HG03565 (cell line): Measurements from ENCODE around the gene DNLZ.

ENCODE experiments used
- ATAC-seq: cut with Tn5 transposase; IDR thresholded peaks from one replicate; pipeline ENCODE4 v1.9.1; 2021; ENCODE audit warnings: mild to moderate bottlenecking, moderate library complexity; ENCODE audit not compliant: unreplicated experiment

DNLZ gene

DNA sequence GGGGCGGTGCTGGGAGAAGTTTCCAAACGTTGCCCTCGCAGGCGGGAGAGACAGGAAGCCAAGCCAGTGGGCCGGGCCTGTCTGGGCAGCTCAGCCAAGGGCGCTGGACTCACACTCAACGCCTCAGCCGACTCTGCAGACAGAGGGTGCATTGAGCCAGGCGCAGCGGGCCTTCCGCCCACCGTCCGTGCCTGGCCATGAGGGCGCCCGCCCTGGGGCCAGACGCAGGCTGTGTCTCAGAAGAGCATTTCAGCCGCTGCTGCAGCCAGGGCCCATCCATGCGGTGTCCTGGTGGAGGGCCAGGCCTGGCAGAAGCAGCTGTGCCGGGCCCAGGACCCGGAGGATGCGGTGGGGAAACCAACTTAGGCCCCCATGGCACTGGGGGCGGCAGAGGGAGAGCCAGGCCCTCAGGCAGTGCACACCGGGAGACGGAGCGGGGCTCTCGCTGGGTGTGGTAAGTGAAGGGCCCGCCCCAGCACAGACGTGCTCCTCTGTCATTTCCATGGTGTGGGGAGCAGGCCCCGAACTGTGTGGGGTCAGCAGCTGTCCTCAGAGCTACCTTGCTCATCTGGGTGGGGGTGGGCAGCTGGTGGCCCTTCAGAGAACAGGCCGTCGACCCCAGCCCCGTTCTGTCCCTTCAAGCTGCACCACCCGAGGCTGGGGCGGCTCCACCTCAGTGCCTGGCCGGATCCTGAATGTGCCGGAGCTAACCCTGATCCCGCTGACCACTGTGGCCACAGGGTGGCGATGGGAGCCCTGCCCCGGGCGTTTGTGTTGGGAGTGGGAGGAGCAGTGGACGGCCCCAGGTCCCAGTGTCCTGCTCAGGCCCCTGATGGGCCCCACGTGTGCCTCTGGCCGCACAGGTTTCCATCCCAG lies 18.0 kb downstream of the DNLZ start:
- ATAC-seq, result no peak

DNA sequence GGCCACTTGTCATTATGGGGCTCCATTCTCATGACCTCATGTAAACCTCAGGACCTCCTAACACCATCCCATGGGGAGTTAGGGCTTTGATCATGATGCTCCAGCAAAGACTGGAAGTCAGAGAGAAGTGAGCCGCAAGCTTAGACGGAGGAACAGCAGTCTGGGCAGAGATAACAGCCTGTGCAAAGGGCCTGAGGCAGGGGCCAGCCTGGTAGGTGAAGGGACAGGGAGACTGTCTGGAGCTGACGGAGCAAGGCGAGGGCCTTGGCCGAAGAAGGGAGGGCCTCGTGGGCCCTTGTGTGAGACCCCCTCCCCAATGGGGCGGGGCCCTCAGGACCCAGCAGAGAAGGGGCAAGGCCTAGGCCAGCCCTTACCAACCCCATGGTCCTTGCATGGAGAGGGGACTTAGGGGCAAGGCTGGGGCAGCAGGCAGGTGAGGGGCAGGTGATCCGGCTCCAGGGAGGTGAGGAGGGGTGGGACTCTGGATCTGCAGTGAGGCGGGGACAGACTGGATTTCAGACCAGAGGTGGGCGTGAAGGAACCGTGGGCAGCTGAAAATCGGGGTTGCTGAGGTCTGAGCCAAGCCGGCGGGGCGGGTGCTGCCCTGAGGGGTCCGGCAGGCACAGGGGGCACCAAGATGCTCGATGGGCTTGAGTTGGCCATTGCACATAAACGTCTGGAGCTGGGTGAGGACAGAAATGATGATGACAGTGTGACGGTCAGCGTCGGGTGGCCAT lies 18.8 kb downstream of the DNLZ start:
- no peak for ATAC-seq

DNA sequence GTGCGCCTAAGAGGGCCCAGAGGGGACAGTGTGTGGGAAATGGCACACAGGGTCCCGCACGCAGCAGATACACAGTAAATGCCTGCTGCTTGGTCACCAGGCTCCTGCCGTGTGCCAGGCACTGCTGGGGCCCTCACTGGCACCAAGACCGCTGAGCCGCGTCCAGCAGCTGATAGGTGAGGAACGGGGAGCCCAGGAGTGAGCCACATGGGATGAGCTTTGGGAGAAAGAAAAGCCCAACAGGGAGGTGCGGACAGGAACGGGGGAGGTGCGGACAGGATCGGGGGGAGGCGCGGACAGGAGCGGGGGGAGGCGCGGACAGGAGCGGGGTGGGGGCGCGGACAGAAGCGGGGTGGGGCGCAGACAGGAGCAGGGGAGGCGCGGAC lies 19.7 kb downstream of the DNLZ start:
- no peak for ATAC-seq

DNA sequence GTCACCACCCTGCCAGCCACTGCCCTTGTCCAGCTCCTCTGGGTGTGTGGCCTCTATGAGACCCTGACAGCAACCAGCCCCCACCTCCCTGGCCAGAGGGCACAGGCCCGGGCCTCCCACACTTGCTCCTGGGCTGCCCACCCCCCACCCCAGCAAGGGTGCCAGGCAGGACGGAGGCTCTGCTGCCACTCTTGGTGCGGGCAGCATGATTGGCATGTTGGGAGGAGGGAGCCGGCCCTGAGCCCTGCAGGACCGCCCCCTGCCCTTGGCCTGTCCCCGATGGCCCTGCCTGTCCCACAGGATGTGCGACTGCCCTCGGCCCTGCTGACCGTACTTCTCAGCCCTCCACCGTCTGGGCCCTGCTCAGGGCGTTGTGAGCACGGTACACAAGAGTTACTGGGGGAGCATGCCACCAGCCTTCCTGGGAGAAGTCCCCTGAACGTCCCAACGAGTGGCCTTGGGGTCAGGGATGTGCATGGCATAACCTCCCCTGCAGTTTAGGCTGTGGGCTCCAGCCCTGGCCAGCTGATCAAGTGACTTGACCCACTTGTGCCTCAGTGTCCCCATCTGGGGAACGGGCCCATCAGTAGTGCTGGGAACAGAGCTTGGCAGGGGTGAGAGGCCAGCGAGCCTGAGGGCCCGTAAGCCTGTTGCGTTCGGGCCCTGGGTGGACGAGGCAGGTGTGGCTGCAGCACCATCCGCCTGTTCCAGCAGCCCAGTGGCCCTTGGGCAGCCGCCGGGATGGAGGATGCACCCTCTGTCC lies 20.2 kb downstream of the DNLZ start:
- no peak for ATAC-seq

DNA sequence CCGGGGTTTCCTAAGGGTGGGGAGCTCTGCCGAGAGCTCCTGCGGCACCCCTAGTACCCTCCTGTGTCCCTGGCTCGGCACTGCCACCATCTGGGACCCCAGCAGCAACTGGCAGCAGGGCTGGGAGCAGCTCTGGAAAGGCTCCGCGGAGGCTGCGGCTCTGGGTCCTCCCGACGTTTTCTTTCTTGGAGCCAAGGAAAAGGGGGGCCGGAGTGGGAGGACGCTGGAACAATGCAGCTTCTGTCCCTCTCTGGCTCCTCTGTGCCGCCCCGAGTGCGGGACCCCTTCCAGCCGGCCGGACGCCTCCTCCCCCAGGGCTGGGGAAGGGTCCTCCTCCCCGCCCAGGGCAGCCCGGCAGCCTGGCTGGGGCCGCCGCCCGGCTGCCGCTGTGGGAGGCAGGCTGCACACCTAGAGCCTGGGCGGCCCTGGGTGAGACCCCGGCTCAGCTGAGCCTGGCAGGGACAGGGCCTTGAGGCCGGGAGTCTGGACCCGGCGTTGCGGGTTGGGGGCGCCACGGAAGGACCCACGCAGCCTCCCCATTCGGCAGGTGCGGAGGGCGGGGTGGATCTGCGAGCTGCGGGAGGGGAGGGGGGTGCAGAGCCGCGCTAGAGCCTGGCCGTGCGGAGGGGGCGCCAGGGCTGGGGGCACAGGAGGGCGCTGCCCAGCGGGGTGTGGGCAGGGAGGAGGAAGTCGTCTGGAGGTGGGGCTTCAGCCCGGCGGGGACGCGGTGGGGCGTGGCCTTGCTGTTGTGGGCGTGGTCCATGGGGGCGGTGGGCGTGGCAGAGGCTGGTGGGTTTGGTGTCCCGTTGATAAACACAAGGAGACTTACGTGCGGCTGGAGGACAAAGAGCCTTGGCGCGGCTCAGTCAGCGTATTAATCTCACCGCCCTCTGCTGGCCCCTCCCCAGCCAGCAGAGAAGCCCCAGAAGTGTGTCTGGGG lies 21.1 kb downstream of the DNLZ start:
- ATAC-seq, result no peak

DNA sequence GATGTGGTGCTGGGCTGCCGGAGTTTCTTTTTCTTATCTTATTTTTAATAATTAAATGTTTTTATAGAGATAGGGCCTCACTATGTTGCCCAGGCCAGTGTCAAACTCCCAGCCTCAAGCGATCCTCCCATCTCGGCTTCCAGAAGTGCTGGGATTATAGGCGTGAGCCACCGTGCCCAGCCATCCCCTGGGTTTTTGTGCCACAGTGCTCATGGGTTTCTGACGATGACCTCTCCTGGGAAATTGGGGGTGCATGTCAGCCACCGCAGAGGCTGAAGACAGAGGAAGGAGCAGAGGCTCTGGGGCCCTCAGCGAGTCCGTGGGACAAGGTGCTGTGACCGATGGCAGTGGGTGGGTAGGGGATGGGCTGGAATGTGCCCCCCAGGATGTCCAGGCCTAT lies 21.8 kb downstream of the DNLZ start:
- no peak for ATAC-seq

DNA sequence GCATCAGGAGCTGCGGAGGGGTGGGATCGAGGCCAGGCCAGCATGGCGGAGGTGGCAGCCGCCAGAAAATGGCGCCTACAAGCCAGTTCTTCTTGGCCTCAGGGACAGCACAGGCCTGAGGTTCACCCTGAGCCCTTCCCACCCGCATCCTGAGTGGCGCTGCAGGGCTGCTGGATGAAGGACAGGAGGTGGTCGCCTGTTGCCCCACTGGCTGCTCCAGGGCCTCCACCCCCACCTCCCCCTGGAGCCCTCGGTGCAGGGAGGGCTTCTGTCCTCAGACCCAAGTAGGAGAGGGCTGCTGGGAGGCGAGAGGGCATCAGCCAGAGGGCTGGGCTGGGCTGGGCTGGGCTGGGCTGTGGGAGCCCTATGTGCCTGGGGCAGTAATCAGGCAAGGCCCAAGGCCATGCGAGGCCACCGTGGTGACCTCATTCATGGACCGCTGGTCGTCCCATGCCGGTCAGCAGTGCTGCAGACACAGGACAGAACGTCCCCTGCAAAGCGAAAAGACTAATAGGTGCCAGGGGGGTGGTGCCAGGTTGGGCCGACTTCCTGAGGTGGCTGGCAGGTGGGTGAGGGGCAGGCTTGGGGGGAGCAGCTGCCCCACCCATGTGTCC lies 22.4 kb downstream of the DNLZ start:
- ATAC-seq, result no peak

DNA sequence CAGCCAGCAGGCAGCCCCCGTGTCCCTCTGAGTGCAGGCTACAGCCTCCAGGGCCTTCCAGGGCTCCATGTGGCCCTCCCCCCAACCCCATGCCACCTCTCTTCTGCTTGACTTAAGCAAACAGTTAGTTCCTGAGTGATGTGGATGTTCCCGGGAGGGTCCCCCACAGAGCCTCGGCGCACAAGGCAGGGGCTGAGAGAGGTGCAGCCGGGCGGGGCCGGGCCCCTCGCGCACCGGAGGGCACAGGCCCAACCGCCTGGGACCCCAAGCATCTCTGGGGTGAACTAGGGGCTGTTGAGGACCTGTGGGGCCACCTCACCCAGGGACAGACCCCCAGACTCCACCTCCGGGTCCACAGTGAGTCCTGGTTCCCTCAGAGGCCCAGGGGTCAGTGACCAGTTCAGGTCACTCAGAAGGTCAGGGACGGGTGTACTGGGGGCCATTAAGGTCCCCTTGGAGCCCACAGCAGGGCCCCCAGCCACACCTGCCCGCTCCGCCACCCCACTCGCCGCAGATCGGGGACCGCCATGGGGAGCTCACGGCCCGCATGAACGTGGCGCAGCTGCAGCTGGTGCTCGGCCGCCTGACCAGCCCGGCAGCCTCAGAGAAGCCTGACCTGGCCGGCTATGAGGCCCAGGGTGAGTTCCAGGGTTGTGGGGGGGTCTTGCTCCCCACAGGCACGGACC lies 23.0 kb downstream of the DNLZ start:
- ATAC-seq, result no peak

DNA sequence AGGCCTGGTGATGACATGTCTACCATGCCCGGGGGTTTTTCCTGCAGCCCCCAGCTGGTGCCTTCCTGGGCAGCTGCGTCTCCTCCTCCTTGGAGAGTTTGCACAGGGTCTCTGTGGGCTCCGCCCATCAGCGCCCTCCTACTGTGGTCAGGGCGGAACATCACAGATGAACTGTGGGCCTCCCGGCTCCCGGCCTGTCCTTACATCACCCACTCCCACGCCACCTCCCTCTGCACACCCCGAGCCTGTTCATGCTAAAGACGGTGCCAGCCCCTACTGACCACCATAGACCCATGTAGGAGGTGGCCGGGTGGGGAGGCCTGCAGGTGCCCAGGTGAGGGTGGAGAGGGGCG lies 23.6 kb downstream of the DNLZ start:
- ATAC-seq, result no peak

DNA sequence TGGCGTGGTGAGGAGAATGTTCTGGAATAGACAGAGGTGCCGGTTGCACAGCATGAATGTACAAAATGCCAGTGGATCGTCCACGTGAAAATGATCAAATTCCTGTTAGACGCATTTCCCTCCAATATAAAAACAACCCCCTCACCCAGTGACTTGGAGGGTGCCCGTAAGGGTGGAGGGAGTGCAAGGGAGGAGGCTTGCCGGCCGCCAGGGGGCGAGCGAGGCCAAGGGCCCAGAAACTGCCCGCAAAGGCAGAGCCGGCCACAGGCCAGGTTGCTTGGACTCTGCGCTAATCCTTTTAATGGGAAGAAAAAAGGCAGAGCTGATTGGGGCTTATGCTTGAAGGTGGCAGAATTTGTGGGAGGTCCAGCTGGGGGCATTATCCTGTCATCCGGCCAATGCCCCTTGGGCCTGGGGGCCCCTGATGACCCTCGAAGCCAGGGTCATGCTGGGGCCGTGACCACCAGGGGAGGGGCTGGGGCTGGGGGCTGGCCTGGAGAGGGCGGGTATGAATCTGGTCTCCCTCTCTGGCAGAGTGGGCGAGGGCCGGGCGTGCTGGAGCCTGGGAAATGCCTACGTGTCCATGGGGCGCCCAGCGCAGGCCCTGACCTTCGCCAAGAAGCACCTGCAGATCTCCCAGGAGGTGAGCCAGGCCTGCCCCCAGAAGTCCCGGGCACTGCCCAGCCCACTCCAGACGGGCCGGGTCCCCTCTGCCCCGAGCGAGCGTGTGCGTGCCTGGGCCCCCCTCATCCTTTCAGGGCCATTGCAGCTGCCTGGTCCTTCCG lies 24.2 kb downstream of the DNLZ start:
- ATAC-seq, result no peak

DNA sequence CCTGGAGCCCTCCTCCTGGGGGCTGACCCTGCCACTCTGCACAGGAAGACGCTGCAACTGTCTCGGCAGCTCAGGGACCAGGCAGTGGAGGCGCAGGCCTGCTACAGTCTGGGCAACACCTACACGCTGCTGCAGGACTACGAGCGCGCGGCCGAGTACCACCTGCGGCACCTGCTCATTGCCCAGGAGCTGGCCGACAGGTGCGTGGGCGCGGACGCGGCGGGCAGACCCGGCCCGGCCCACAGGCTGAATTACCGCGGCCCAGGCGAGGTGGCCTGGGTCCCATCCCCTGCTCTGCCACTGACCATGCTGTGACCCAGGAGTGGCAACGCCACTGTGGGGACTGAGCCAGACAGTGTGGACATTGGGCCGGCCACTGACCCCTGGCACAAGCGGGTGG lies 25.0 kb downstream of the DNLZ start:
- no peak for ATAC-seq

DNA sequence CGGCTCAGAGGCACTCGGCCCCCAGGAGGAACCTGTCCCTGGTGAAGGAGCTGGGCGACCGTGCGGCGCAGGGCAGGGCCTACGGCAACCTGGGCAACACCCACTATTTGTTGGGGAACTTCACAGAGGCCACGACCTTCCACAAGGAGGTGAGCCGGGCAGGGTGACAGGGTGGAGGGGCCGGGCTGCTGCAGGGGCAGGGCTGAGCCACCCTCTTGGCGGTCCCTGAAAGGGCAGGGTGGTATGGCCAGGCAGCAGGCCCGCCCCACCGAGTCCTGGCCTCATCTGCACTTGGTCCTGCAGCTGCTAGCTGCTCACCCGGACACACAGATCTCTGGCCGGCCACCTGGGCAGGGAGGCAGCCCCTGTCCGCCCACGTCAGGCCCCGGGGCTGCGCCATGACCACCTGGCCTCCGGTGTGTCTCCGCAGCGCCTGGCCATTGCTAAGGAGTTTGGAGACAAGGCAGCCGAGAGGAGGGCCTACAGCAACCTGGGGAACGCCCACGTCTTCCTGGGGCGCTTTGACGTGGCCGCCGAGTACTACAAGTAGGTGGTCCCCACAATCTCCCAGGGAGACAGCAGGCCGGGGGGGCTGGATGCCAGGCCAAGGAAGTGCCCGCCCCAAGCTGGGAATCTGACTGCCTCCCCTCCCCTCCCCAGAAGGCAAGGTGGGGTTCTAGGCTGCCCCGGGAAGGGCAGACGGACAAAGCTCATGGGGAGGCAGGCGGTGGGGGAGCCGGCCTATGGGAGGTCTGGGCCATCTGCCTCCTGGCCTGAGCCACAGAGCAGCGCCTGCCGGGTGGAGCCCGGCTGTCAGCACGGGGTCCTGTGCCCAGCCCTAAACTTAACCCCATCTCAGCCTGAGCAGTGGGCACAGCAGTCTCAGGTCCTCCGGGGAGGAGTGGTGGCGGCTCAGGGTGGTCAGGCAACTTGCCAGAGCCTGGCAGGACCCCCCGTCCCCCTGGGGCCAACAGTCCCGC lies 25.8 kb downstream of the DNLZ start:
- ATAC-seq, result no peak

DNA sequence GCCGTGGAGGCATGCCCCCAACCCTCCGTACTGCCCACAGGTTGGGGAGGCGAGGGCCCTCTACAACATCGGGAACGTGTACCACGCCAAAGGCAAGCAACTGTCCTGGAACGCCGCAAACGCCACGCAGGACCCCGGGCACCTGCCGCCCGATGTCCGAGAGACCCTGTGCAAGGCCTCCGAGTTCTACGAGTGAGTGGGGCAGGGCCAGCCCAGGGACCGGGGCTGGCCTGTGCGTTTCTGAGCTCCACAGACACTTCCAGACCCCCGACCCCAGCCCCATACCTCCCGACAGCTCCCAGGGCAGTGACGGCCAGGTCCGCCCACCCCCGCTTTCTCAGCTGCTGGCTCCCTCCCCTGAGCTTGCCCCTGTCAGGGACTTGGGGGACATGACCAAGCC lies 26.7 kb downstream of the DNLZ start:
- ATAC-seq, result no peak

DNA sequence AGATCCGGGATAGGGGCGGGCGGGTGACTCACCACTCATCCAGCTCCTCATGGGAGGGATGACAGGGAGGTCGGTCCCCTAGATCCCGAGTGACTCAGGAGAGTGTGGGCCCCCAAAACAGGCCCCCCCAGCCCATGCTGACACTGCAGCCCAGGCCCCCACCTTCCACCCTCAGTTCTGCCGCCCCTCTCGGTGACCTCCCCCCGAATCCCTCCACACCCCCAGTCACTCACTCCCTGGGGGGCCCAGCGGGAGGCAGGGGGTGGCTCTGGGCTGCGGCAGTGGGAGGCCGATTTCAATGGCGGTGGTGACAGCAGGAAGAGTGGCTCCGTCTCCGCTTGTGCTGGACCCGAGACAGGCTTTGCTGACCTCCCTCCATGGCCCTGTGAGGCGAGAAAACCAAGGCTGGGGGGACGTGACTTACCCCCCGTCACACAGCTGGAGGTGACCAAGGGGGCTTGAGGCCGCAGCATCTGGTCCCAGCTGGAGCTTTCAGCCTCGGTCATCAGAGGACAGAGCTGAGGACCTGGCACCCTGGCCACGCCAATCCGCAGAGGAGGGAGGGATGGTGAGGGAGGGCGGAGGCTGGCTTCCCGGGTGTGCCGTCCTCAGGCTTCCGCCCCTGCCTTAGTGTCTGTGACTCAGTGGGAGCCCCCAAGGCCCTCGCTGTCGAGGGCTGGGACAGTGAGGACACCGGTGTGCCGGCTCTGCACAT lies 27.2 kb downstream of the DNLZ start:
- no peak for ATAC-seq

DNA sequence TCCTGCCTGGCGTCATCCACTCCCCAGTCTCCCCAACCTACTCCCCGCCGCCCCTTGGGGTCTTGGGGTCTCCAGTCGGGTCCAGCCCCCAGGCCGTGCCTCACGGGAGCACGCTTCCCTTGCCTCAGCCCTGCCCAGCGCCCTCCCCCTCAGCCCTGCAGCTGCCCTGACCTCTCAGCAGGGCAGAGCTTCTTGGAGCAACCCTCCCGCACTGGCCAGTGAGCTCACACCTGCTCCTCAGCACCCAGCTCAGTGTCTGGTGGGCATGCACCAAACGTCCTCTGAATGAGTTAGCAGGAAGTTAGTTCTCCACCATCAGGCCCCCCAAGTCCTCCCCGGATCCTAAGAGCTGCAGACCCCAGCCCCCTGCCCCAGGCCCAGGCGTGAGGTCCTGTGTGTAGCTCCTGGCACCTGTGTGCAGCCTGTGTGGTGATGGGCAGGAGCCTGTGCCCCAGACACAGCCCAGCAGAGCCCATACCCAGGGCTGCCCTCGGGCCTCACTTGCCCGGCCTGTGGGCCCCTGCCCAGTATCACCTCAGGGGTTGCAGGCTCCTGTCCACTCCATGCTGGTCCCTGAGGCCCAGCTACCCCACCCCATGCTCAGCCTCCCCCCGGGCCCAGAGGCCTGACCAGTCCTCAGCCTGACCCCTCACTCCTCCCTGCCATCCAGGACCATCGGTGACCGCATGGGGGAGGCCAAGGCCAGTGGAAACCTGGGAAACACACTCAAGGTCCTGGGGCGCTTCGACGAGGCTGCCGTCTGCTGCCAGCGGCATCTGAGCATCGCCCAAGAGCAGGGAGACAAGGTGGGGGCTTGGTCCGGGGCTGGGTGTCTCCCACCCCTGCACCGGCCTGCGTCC lies 28.0 kb downstream of the DNLZ start:
- no peak for ATAC-seq

DNA sequence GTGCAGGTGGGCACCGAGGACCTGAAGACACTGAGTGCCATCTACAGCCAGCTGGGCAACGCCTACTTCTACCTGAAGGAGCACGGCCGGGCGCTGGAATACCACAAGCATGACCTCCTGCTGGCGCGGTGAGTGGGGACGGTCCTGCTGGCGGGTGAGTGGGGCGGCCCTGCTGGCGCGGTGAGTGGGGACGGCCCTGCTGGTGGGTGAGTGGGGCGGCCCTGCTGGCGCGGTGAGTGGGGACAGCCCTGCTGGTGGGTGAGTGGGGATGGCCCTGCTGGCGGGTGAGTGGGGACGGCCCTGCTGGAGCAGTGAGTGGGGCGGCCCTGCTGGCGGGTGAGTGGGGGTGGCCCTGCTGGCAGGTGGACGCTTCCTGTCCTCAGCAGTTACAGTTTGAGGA lies 29.0 kb downstream of the DNLZ start:
- ATAC-seq, result no peak
